ENCODE measurements around the gene BLCAP.

Gene BLCAP

GRCh38 chr20:37528446-37529213, 954 bp upstream of the BLCAP start:
- no peak for DNase-seq

GRCh38 chr20:37526839-37527637, 638 bp downstream of the BLCAP start:
- no peak for DNase-seq

DNA sequence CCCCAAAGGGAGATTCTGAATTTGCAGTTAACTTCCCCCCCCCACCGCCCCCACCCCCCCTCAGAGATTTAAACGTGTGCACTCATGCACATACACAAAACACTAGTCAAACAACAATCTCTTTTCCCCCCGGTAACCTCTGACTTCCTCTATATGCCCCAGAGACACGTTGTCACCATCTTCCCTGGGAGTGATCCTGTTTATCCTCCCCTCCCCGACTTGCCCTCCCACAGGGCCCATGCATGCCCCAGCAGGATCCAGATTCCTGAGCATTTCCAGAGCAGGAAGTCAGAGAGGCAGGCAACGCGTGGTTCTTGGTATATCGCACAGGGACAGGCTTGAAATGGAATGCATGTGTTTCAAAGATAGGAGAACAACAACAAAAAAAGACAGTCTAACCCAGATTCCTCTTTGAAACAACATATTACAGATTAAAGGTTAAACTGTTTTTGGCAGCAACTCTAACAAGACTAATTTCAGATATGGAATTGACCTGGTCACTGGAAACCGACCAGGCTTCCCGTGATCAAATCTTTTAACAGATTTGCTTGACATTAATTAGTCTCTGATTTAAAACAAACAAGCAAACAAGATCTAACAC, 1.3 kb downstream of the BLCAP start:
- no peak for DNase-seq

GRCh38 chr20:37525810-37526209, 1.9 kb downstream of the BLCAP start:
- DNase-seq: no peak

GRCh38 chr20:37524859-37525708, 2.6 kb downstream of the BLCAP start:
- DNase-seq: peak; percentile 38

DNA sequence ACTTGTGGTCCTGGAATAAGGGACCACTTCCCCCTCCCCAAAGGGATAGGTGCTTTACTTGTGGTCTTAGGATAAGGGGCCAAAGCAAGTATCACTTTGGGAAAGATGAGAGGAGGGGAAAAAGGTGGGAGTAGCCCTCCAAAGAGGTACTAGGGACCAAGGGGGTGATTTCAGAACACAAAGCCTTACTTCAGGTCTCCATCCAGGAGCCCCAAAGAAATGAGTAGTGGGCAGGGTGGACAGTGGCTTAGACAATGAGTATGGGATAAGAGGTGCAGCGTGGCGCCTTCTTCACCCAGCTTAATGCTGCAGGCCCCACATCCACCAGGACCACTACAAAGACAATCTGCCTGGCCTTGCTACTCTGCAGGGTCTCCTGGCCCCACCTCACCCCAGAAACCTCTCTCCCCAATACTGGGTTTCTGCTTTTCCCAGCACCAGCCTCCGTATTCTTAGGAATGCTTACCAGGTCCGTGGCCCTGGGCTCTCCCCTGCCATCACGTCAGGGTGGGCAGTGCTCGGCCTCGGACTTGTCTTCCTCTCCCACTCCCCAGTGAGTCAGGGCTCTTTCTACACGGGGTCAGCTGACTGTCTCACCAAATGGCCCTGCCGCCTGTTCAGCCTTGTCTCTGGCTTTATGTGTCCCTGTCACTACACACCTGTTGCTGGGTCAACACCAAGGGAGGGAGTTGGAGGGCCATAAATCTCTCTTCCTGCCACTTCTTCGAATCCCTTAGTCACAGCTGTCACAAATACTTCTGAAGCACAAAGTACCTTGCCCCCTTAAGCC, 3.6 kb downstream of the BLCAP start:
- DNase-seq: no peak

GRCh38 chr20:37523012-37523391, 4.7 kb downstream of the BLCAP start:
- no peak for DNase-seq

GRCh38 chr20:37522260-37523011, 5.2 kb downstream of the BLCAP start:
- no peak for DNase-seq

DNA sequence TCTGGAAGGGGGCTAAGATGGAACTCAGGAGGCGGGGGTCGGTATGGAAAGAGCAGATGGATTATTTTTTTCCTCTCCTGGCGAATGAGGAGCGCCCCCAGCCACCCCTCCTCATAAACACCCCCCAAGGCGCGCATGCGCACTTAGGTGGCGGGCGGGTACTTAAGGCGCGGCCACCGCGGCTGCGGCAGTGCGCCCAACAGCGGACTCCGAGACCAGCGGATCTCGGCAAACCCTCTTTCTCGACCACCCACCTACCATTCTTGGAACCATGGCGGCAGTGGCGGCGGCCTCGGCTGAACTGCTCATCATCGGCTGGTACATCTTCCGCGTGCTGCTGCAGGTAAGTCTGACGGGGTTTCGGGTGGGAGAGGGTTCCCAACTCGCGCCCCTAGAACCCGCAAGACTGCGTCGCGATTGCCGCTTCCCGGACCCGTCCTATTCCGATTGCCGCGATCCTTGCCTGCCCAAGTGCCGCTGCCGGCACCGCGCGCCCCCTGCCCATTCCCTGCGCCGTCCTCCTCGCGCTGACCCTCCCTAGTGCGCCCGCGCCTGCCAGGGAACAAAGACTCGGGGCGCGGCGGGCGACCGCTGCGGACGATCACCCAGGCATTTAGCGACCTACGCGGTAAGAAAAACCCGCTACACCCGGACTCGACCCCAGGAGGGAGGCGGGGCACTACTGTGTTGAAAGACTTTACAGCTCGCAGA, 6.5 kb downstream of the BLCAP start, which contains the start of gene NNAT:
Gene NNAT, plus strand, starts transcription at position 190 of the 711 bp plus-strand sequence. Its CDS starts 82 bp downstream, at position 272.
- no peak for DNase-seq

DNA sequence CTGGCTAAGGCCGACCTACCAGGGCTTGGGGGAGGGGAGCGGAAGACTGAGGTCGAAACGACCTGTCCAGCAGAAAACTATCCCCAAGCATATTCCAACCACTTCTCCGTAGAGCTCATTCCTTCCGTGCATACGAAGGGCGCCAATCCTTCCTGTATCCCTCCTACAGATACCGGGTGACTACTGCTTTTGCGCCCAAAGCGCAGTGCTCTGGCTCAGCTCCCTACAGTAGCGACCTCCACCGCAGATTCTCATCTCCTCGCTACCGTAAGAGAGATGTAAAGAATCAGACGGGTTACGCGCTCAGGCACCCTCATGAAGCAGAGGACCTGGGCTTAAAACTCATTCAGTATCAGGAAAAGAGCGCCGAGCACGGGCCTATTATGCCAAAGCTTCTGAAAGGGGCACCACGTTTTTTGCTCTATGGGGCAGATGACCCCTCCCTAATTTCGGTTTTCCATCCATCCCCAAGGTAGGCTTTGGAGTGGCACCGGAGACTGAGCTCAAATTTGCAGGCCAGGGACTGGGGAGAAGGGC, 7.2 kb downstream of the BLCAP start:
- no peak for DNase-seq

DNA sequence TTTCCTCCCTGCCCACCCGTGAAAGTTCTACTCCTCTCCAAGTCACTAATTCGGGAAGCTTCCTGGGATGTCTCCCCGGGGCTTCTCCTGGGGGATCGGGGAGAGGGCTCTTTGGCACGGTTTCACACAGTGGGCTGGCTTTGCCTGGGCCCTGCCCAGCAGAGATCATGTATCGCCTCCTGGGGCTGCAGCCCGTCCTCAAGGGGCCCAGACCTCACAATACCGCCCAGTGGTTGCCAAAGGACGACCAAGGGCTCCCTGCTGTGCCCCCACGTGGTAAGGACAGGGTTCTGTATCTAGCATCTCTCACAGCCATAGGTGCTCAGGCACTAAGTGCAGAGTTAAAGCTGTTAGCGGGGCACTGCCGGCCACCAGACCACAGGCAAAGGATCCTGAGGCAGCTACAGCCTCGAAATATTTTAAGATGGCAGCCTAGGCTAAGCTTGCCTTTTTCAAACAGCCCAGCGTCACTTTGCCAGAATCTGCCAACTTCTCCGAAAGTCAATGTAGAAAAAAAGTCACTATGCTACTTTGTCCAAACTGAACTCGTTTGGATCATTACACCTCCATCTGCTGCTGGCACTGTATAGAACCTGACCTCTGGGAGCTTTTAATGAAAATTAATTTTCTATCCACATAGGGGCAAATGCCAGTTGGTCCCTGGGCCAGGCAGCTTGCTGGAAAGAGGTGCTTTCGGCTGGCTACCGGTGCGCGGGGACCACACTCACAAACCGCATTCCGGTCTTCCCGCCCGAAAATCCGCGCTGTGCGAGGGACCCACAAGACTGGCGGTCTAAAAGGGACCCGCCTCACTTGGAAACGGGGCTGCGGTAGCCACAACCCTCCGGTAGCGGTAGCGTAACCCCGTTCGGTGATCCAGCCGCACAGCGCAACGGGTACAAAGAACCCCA, 7.9 kb downstream of the BLCAP start:
- no peak for DNase-seq

GRCh38 chr20:37518606-37519507, 8.8 kb downstream of the BLCAP start:
- no peak for DNase-seq

- DNase-seq: no peak
These were observed 9.6 kb downstream of the BLCAP start for GRCh38 chr20:37518059-37518458.

- DNase-seq: no peak
These were observed 10.6 kb downstream of the BLCAP start for GRCh38 chr20:37516811-37517750.

DNA sequence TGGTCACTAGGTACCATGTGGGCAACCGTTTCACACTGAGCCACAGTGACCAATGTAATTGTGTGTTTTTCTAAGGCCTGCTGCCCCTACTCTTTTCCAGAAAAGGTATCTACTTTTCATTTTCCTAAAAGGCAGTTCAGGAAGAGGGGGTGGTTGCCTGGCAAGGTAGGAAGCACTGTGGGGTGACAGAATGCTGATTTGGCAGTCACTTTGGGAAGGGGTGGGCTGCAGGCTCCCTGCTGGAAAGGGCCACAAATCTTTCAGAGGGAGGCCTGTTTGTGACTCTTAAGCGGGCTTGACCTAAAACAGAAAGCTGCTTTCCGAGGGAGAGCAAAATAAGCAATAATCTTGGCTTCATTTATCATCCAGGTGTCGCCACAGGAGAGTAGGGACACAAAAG, 11.8 kb downstream of the BLCAP start:
- DNase-seq: no peak

GRCh38 chr20:37513779-37514359, 13.8 kb downstream of the BLCAP start:
- DNase-seq: no peak
